GM21526 (cell line): Measurements from ENCODE around the gene KCNIP2.
A peak's percentile ranks its signal among the peaks of the same experiment; 100 is the strongest.
"Not testable (repeated sequence)": the region's sequence is repeated elsewhere in the genome, so short reads cannot be mapped to it uniquely, and the experiment has no call there.

Source experiments
- ATAC-seq: cut with Tn5 transposase; IDR thresholded peaks from one replicate; pipeline ENCODE4 v1.9.1; 2021; ENCODE audit warnings: moderate library complexity; ENCODE audit not compliant: unreplicated experiment, low FRiP score

KCNIP2 gene

GRCh38 chr10:101829561-101830315 is 13.9 kb downstream of the KCNIP2 start:
- no peak for ATAC-seq

GRCh38 chr10:101828766-101829551 is 14.6 kb downstream of the KCNIP2 start:
- no peak for ATAC-seq

DNA sequence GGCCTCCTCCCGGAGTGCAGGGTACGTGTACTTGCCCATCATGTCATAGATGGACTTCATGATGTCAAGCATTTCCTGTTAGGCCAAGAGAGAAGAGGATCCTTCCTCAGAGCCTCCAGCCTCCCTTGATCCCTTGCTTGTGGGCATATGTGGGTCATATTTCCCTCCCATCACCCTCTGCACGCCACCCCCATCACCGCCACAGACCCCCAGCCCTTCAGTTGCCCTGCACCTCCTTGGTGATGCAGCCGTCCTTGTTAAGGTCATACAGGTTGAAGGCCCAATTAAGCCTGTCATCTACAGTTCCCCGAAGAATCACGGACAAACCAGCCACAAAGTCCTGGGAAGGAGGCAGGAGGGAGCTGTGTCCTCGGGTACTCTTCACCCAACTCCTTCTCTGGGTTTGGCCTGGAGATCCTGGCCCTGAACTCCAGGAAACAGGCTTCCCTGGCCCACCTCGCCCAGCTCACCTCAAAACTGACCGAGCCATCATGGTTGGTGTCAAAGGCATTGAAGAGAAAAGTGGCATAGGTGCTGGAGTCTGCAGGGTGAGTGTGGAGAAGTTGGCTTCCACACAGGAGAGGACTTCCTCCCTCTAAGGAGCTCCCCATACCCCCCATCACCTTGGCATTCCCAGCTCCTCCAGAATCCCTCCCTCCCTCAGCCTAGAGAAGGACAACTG is 15.5 kb downstream of the KCNIP2 start:
- no peak for ATAC-seq

- ATAC-seq: no peak
Measured at GRCh38 chr10:101826852-101827434, 16.7 kb downstream of the KCNIP2 start.

GRCh38 chr10:101824736-101825135 is 18.9 kb downstream of the KCNIP2 start:
- no peak for ATAC-seq

DNA sequence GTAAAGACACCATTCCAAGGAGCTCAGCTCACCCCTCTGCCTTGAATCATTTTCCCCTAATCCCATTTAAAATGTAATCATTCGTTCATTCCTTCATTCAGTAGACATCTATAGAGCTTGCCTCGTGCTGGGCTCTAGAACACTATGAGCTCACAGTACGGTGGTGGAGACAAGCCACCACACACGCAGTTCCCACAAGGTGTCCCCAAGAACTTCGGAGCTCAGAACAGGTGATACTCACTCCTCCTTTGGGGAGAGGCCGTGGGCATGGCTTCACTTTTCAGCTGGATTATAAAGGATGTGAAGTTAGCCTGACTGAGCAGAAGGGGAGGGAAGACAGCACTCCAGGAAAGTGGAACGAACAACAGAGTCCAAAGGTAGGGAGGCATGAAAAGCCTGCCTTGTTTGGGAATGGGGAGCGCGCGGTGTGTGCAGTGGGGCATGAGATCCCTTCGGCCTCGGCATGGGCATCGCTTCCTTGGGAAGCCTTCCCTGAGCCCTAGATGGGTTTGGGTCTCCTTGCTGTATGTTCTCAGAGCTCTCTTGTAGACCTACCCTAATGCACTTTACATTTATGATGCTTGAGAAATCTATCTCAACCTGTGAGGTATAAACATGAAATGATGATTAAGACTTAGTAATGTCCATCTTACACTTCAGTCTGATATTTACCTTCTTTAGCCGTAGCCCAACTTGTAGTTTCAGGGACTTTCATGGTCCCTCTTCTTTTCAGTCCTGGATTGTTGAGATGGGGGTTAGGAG is 24.5 kb downstream of the KCNIP2 start:
- peak; percentile 12 for ATAC-seq

GRCh38 chr10:101818119-101818871 is 25.3 kb downstream of the KCNIP2 start, which contains the start of gene OGA:
OGA (minus strand) TSS chr10:101818444; CDS start chr10:101818022, 422 bp downstream.
- peak; percentile 75 for ATAC-seq

- ATAC-seq: peak; percentile 5
Measured at GRCh38 chr10:101817337-101818118, 26.1 kb downstream of the KCNIP2 start.

- ATAC-seq: no peak
Measured at GRCh38 chr10:101816913-101817336, 26.7 kb downstream of the KCNIP2 start.

DNA sequence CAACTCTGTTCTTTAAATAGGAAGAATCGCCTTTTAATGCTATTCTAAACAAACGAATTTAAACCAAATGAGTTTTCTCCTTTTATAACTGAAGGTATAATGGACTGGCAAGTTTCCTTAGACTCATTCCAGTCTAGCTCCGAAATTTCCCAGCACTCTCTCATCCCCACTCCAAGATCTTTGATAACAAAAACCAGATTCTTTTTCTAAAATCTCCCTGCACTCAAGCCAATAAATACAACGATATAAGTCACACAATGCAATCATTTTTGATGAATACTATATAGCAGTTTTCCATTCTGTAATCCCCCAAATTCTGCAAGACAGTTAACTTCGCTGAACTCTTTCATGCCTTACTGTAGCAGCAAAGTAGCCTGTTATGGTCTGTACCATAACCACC is 27.2 kb downstream of the KCNIP2 start:
- no peak for ATAC-seq

- ATAC-seq: no peak
Measured at GRCh38 chr10:101814466-101815071, 29.0 kb downstream of the KCNIP2 start.

- no peak for ATAC-seq
Measured at GRCh38 chr10:101812606-101813005, 31.0 kb downstream of the KCNIP2 start.

- ATAC-seq: no peak
Measured at GRCh38 chr10:101807158-101807557, 36.4 kb downstream of the KCNIP2 start.

- no peak for ATAC-seq
Measured at GRCh38 chr10:101803511-101803910, 40.1 kb downstream of the KCNIP2 start.

DNA sequence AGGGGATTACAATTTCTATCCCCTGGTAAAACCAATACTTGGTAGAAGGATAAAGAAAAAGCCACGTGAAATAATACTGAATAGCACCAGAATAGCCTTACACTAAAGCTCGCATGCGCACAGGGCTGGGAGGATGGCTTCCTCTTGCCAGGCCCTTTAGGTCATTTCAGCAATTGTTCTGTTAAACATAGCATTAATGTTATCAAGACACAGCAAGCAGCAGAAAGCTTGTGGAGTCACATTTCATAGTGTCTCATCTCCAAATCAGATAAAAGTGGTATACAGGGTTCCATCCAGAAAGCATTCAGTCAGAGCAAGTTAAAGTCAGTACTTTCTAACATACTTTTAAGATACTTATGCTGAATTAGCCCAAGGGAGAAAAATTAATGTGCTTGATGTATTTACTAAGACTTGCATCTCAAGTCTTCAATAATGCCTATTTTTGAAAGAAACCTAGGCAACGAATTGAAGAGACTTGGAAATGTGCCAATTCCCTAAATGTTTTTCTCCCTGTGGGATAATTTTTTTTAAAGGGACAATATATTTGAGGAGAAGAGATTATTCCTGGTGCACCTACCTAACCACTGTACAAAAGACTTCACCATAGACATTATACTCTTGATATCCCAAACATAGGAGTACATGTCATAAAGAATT is 46.1 kb downstream of the KCNIP2 start:
- ATAC-seq: no peak

- no peak for ATAC-seq
Measured at GRCh38 chr10:101793526-101793925, 50.1 kb downstream of the KCNIP2 start.

GRCh38 chr10:101789686-101790085 is 53.9 kb downstream of the KCNIP2 start:
- ATAC-seq: no peak

- ATAC-seq: not testable (repeated sequence)
Measured at GRCh38 chr10:101789231-101789630, 54.4 kb downstream of the KCNIP2 start.
